ENCODE data around the gene MCIDAS. TPM values are rescaled to one million over a fixed set of nuclear protein-coding genes. Genes with fewer than 3 reads are reported as not detected.

The MCIDAS gene
- total and polyA plus RNA-seq, 2 of the 13 experiments (the other 11 are each of a cell fraction or from before 2014, with no cell fraction given), result not detected

DNA sequence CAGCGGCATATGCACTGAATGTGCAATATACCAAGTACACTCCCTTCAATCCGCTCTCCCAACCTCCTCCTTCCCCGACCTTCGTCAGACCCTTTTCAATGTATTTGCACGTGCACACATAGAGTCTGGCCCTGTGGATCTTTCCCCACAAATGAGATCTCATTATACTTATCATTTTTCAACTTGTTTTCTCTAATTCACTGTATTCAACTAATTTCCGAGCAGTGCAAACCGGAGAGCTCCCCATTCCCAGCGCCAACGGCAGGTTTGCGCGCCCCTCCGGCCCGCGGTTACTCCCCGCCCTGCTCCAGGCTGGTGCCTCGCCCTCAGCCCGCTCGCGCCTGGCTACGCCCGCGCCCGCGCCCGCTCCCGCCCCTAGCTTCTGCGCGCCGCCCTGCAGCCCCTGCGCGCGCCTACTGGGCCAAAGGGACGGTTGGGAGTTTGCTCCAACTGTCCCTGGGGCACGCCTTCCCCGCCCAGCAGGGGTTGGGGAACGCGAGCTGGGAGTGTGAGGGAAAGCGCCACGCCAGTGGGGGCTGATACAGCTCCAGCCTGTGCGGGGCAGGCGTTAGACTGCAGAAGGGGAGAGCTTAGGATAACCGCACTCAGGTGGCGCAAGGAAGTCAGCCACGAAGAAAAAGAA lies 50.8 kb downstream of the MCIDAS start (continued):
- TF ChIP-seq, protein P1, sequence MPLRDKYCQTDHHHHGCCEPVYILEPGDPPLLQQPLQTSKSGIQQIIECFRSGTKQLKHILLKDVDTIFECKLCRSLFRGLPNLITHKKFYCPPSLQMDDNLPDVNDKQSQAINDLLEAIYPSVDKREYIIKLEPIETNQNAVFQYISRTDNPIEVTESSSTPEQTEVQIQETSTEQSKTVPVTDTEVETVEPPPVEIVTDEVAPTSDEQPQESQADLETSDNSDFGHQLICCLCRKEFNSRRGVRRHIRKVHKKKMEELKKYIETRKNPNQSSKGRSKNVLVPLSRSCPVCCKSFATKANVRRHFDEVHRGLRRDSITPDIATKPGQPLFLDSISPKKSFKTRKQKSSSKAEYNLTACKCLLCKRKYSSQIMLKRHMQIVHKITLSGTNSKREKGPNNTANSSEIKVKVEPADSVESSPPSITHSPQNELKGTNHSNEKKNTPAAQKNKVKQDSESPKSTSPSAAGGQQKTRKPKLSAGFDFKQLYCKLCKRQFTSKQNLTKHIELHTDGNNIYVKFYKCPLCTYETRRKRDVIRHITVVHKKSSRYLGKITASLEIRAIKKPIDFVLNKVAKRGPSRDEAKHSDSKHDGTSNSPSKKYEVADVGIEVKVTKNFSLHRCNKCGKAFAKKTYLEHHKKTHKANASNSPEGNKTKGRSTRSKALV (CRISPR knock-in tag; IDR thresholded peaks at IDR 0.05), result peak; percentile 97; the same call in 1 of the 2 replicates
- TF ChIP-seq MAZ (IDR thresholded peaks at IDR 0.05; ENCODE audit: borderline replicate concordance, low read depth, low read length) (no peak), MAZ (CRISPR knock-in tag; IDR thresholded peaks at IDR 0.05; ENCODE audit: low read depth) (peak; percentile 43; the same call in 1 of the 2 replicates), MYC (CRISPR knock-in tag; IDR thresholded peaks at IDR 0.05; ENCODE audit: borderline replicate concordance) (peak; percentile 23; the same call in 1 of the 2 replicates), CENPT (CRISPR knock-in tag; IDR thresholded peaks at IDR 0.05; ENCODE audit: low read depth) (0 out of 2 replicates have a peak, but pooled peaks have one; percentile 56), ZSCAN25 (CRISPR knock-in tag; IDR thresholded peaks at IDR 0.05) (0 out of 2 replicates have a peak, but pooled peaks have one; percentile 36), PHF21A (CRISPR knock-in tag; IDR thresholded peaks at IDR 0.05) (0 out of 2 replicates have a peak, but pooled peaks have one; percentile 33), RBM39 (IDR thresholded peaks at IDR 0.05; ENCODE audit: low read depth, low read length, poor library complexity, severe bottlenecking) (peak; percentile 42), SPEN (CRISPR knock-in tag; IDR thresholded peaks at IDR 0.05; ENCODE audit: low read depth) (peak; percentile 72; the same call in 1 of the 2 replicates), ERF (CRISPR knock-in tag; IDR thresholded peaks at IDR 0.05) (peak; percentile 24; the same call in 1 of the 2 replicates), ZNF563 (CRISPR knock-in tag; IDR thresholded peaks at IDR 0.05) (peak; percentile 45; the same call in 1 of the 2 replicates), HNRNPLL (IDR thresholded peaks at IDR 0.05; ENCODE audit: low read depth, low read length, poor library complexity, severe bottlenecking) (peak; percentile 84), CCDC6 (CRISPR knock-in tag; IDR thresholded peaks at IDR 0.05) (peak; percentile 55; the same call in 1 of the 2 replicates), LCORL (IDR thresholded peaks at IDR 0.05) (no peak), LCORL (CRISPR knock-in tag; IDR thresholded peaks at IDR 0.05) (0 out of 2 replicates have a peak, but pooled peaks have one; percentile 45), HIVEP1 (CRISPR knock-in tag; IDR thresholded peaks at IDR 0.05) (peak; percentile 38; the same call in 1 of the 2 replicates), SAFB2 (CRISPR knock-in tag; IDR thresholded peaks at IDR 0.05; ENCODE audit: borderline replicate concordance, low read depth) (peak; percentile 71; the same call in 1 of the 2 replicates)
- TF ChIP-seq, protein P2, sequence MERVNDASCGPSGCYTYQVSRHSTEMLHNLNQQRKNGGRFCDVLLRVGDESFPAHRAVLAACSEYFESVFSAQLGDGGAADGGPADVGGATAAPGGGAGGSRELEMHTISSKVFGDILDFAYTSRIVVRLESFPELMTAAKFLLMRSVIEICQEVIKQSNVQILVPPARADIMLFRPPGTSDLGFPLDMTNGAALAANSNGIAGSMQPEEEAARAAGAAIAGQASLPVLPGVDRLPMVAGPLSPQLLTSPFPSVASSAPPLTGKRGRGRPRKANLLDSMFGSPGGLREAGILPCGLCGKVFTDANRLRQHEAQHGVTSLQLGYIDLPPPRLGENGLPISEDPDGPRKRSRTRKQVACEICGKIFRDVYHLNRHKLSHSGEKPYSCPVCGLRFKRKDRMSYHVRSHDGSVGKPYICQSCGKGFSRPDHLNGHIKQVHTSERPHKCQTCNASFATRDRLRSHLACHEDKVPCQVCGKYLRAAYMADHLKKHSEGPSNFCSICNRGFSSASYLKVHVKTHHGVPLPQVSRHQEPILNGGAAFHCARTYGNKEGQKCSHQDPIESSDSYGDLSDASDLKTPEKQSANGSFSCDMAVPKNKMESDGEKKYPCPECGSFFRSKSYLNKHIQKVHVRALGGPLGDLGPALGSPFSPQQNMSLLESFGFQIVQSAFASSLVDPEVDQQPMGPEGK (CRISPR knock-in tag; IDR thresholded peaks at IDR 0.05), result peak; percentile 50; the same call in 1 of the 2 replicates
- TF ChIP-seq, protein P3, sequence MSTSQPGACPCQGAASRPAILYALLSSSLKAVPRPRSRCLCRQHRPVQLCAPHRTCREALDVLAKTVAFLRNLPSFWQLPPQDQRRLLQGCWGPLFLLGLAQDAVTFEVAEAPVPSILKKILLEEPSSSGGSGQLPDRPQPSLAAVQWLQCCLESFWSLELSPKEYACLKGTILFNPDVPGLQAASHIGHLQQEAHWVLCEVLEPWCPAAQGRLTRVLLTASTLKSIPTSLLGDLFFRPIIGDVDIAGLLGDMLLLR (CRISPR knock-in tag; IDR thresholded peaks at IDR 0.05), result peak; percentile 15; the same call in 1 of the 2 replicates
- TF ChIP-seq, protein P4, sequence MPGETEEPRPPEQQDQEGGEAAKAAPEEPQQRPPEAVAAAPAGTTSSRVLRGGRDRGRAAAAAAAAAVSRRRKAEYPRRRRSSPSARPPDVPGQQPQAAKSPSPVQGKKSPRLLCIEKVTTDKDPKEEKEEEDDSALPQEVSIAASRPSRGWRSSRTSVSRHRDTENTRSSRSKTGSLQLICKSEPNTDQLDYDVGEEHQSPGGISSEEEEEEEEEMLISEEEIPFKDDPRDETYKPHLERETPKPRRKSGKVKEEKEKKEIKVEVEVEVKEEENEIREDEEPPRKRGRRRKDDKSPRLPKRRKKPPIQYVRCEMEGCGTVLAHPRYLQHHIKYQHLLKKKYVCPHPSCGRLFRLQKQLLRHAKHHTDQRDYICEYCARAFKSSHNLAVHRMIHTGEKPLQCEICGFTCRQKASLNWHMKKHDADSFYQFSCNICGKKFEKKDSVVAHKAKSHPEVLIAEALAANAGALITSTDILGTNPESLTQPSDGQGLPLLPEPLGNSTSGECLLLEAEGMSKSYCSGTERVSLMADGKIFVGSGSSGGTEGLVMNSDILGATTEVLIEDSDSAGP (CRISPR knock-in tag; IDR thresholded peaks at IDR 0.05; ENCODE audit: borderline replicate concordance), result peak; percentile 49; the same call in 1 of the 2 replicates
